GM12801 (cell line): ENCODE measurements around the gene GLI2.

Experiments used
- CTCF ChIP-seq: IDR thresholded peaks from one replicate; pipeline ENCODE4 v1.5.1; 2011; ENCODE audit warnings: control low read depth; ENCODE audit not compliant: insufficient read length; ENCODE audit errors: extremely low read depth

Gene GLI2

GRCh38 chr2:120743657-120744056 is 8.0 kb downstream of the GLI2 start:
- TF ChIP-seq CTCF: no peak

- no peak for TF ChIP-seq CTCF
Observed at GRCh38 chr2:120744817-120745216, 9.1 kb downstream of the GLI2 start.

GRCh38 chr2:120745420-120746111 is 9.9 kb downstream of the GLI2 start:
- no peak for TF ChIP-seq CTCF

GRCh38 chr2:120746144-120746543 is 10.5 kb downstream of the GLI2 start:
- TF ChIP-seq CTCF: no peak

GRCh38 chr2:120747281-120747680 is 11.6 kb downstream of the GLI2 start:
- no peak for TF ChIP-seq CTCF

GRCh38 chr2:120747706-120748105 is 12.0 kb downstream of the GLI2 start:
- no peak for TF ChIP-seq CTCF

GRCh38 chr2:120748310-120748709 is 12.6 kb downstream of the GLI2 start:
- TF ChIP-seq CTCF: no peak
